AG09309 (cell line): ENCODE data around the gene DZIP1L.

ENCODE experiments used
- DNase-seq: peaks from one replicate; pipeline ENCODE4 v3.0.0-alpha.2; 2010; ENCODE audit warnings: low read depth
- H3K4me3 ChIP-seq: 2 replicates; pipeline ENCODE4 v1.5.1; 2011; ENCODE audit warnings: mild to moderate bottlenecking, low read depth, low read length, moderate library complexity; ENCODE audit not compliant: control insufficient read depth
- TF ChIP-seq, protein P1 (sequence below): IDR thresholded peaks from 2 replicates; pipeline ENCODE4 v1.5.1; 2011; ENCODE audit warnings: mild to moderate bottlenecking, low read depth, low read length, inconsistent platforms; ENCODE audit not compliant: insufficient read depth, control insufficient read depth; ENCODE audit errors: missing control alignments

DZIP1L gene

DNA sequence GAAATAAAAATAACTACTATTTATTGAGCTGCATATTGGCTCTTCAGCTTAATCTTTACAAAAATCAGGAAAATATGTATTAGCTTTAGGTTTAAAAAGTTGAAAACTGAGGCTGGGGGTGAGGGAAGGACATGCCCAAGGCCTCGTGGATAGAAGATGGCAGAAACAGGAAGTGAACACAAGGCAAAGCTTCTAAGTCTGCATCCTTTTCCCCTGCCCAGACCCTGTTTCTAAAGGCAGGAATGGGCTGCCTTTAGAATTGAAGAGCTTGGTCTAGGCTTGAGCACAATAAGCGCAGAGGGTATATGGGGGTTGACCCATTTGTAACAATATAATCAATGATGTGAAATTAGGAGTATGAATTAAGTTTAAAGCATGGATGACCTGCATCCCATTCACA is 99.3 kb downstream of the DZIP1L start:
- no peak overlapping the region for H3K4me3 ChIP-seq
- TF ChIP-seq, protein P1, sequence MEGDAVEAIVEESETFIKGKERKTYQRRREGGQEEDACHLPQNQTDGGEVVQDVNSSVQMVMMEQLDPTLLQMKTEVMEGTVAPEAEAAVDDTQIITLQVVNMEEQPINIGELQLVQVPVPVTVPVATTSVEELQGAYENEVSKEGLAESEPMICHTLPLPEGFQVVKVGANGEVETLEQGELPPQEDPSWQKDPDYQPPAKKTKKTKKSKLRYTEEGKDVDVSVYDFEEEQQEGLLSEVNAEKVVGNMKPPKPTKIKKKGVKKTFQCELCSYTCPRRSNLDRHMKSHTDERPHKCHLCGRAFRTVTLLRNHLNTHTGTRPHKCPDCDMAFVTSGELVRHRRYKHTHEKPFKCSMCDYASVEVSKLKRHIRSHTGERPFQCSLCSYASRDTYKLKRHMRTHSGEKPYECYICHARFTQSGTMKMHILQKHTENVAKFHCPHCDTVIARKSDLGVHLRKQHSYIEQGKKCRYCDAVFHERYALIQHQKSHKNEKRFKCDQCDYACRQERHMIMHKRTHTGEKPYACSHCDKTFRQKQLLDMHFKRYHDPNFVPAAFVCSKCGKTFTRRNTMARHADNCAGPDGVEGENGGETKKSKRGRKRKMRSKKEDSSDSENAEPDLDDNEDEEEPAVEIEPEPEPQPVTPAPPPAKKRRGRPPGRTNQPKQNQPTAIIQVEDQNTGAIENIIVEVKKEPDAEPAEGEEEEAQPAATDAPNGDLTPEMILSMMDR = no peak
- no peak for DNase-seq

DNA sequence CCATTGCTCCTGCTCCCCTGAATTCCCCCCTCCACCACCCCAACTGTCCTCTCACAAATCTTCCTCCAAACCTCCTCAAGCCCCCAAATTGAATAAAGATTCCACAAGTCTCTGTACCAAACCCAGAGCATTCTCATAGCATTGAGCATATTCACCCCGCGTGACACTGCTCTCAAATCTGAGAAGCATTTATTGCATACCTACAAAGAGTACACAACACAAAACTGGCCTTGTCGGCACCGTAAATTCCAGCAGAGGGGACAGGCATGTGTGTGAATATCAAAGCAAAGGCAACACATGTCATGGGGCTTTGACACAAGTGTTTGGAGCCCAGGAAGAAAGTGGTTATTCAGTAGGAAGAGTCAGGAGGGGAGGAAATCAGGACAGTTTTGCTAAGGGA is 102.9 kb downstream of the DZIP1L start:
- no peak for DNase-seq
- no peak overlapping the region for H3K4me3 ChIP-seq
- TF ChIP-seq, protein P1 = no peak
